ENCODE measurements around the gene USP16. TPM values are rescaled to one million over a fixed set of nuclear protein-coding genes. Genes with fewer than 3 reads are reported as not detected.
A peak's percentile ranks its signal among the peaks of the same experiment; 100 is the strongest.

USP16 gene
- polyA plus RNA-seq, 3 donors = 11.6 to 23.6 (median 16.2) TPM

DNA sequence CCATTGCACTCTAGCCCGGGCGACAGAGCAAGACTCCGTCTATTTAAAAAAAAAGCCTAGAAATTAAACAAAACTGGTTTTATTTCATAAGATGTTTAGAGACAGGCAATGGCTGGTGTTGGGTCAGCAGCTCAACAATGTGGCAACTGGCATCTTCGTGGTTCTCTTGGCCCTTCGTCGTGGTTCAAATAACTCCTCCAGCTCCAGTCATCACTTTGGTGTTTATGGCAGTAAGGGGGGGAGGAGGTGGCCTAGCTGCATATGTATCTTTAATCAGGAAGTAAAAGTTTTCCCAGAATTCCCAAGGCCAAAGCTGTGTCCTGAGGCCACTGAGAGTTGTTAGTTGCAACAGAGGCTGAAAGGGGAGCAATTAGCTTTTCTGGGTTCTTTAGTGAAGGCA lies 18.8 kb upstream of the USP16 start:
- intact Hi-C loops (cut with micrococcal nuclease) = no loop called here
- H3K36me3 Mint-ChIP-seq = peaks cover 8 to 18% of the 10 kb centered on the region in 2 donors

DNA sequence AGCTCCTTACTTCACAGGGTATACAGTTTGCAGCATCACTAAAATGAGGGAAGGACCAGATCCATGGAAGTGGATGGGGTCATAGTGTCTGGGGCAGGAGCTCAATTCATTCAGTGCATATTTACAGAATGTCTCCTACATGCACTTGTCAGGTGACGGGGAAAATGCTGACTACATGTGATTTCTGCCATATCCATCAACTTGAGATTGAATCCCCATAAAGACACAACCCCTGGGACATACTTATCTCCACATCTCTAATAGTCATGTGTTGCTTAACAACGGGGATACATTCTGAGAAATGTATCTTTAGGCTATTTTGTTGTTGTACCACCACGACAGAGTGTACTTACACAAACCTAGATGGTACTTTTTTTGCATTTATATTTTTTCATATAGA lies 17.3 kb upstream of the USP16 start:
- Histone ChIP-seq H4K20me1 (ENCODE audit: insufficient read depth, low read length) (no peaks in the 10 kb centered on the region), H3K9me3 (replicated peaks in 1 of 2; ENCODE audit: control insufficient read depth in 1 of 2, insufficient read depth in 1 of 2, low read length in 2 of 2) (no peaks in the 10 kb centered on the region), H3K27ac (ENCODE audit: low read depth in 1 of 2, low read length in 2 of 2) (no peak overlapping the region), H3K27me3 (ENCODE audit: control insufficient read depth in 2 of 2, insufficient read depth in 2 of 2, low read length in 2 of 2) (no peaks in the 10 kb centered on the region), H3K79me2 (ENCODE audit: insufficient read depth, low read length) (no peaks in the 10 kb centered on the region), H2AFZ (ENCODE audit: insufficient read depth, low read depth, low read length, poor library complexity, severe bottlenecking) (no peak overlapping the region), H3K4me1 (ENCODE audit: control insufficient read depth in 1 of 2, insufficient read depth in 2 of 2, low read length in 2 of 2) (peaks cover 8% of the 10 kb centered on the region in 2 donors), H3K4me2 (replicated peaks; ENCODE audit: extremely low read depth, low read length, poor library complexity, severe bottlenecking) (no peak overlapping the region), H3K36me3 (replicated peaks in 1 of 2; ENCODE audit: control insufficient read depth in 1 of 2, insufficient read depth in 2 of 2, low read length in 2 of 2) (peaks cover 2 to 4% of the 10 kb centered on the region in 2 donors), H3K4me3 (replicated peaks in 1 of 3; ENCODE audit: low read depth in 2 of 3, low read length in 3 of 3) (no peak overlapping the region), H3K9ac (ENCODE audit: insufficient read depth, low read length, poor library complexity, severe bottlenecking) (no peak overlapping the region)
- Mint-ChIP-seq H3K27me3 (ENCODE audit: low read depth in 3 of 3) (peaks cover 0 to 1% (median 0%) of the 10 kb centered on the region in 3 donors), H3K4me3 (no peak overlapping the region), H3K36me3 (peaks cover 8 to 18% of the 10 kb centered on the region in 2 donors), H3K9me3 (peaks cover 0 to 4% (median 2%) of the 10 kb centered on the region in 7 donors), H3K4me1 (peaks cover 2% of the 10 kb centered on the region), H3K27ac (no peak overlapping the region)
- intact Hi-C loops (cut with micrococcal nuclease) = no loop called here
- 100% methylated on average over 1 of the region's 3 CpGs for WGBS (ENCODE audit: insufficient coverage)
- no peak for DNase-seq
- TF ChIP-seq, protein P1, sequence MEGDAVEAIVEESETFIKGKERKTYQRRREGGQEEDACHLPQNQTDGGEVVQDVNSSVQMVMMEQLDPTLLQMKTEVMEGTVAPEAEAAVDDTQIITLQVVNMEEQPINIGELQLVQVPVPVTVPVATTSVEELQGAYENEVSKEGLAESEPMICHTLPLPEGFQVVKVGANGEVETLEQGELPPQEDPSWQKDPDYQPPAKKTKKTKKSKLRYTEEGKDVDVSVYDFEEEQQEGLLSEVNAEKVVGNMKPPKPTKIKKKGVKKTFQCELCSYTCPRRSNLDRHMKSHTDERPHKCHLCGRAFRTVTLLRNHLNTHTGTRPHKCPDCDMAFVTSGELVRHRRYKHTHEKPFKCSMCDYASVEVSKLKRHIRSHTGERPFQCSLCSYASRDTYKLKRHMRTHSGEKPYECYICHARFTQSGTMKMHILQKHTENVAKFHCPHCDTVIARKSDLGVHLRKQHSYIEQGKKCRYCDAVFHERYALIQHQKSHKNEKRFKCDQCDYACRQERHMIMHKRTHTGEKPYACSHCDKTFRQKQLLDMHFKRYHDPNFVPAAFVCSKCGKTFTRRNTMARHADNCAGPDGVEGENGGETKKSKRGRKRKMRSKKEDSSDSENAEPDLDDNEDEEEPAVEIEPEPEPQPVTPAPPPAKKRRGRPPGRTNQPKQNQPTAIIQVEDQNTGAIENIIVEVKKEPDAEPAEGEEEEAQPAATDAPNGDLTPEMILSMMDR (IDR thresholded peaks at IDR 0.05) = no peak

More for the DNA sequence above, 18.8 kb upstream of the USP16 start:
- Histone ChIP-seq H3K4me1 (ENCODE audit: control insufficient read depth in 1 of 2, insufficient read depth in 2 of 2, low read length in 2 of 2) (peaks cover 8% of the 10 kb centered on the region in 2 donors), H3K9me3 (replicated peaks in 1 of 2; ENCODE audit: control insufficient read depth in 1 of 2, insufficient read depth in 1 of 2, low read length in 2 of 2) (no peaks in the 10 kb centered on the region), H3K9ac (ENCODE audit: insufficient read depth, low read length, poor library complexity, severe bottlenecking) (no peak overlapping the region), H2AFZ (ENCODE audit: insufficient read depth, low read depth, low read length, poor library complexity, severe bottlenecking) (no peak overlapping the region), H3K4me3 (replicated peaks in 1 of 3; ENCODE audit: low read depth in 2 of 3, low read length in 3 of 3) (no peak overlapping the region), H4K20me1 (ENCODE audit: insufficient read depth, low read length) (no peaks in the 10 kb centered on the region), H3K27ac (ENCODE audit: low read depth in 1 of 2, low read length in 2 of 2) (no peak overlapping the region), H3K27me3 (ENCODE audit: control insufficient read depth in 2 of 2, insufficient read depth in 2 of 2, low read length in 2 of 2) (no peaks in the 10 kb centered on the region), H3K79me2 (ENCODE audit: insufficient read depth, low read length) (no peaks in the 10 kb centered on the region), H3K4me2 (replicated peaks; ENCODE audit: extremely low read depth, low read length, poor library complexity, severe bottlenecking) (no peak overlapping the region), H3K36me3 (replicated peaks in 1 of 2; ENCODE audit: control insufficient read depth in 1 of 2, insufficient read depth in 2 of 2, low read length in 2 of 2) (peaks cover 2 to 4% of the 10 kb centered on the region in 2 donors)
- TF ChIP-seq, protein P1 (IDR thresholded peaks at IDR 0.05) = no peak
- peaks cover 0 to 3% (median 0%) of the 10 kb centered on the region in 7 donors for H3K9me3 Mint-ChIP-seq
- no CpG with 5 or more reads among the region's 6 CpGs for WGBS (ENCODE audit: insufficient coverage)
- no peak for DNase-seq
- H3K27ac Mint-ChIP-seq = peak overlapping the region in 1 of 7 donors; percentile 6
- H3K4me3 Mint-ChIP-seq = no peak overlapping the region
- H3K27me3 Mint-ChIP-seq (ENCODE audit: low read depth in 3 of 3) = peaks cover 0 to 1% (median 0%) of the 10 kb centered on the region in 3 donors
- H3K4me1 Mint-ChIP-seq = peaks cover 2% of the 10 kb centered on the region

Measured in CD14-positive monocyte (primary cell).